RWPE2 (cell line): Measurements from ENCODE around the gene FOLR3.

Experiments
- ATAC-seq: fragments of 200-7000 bp; cut with Tn5 transposase; 3 replicates; pipeline ENCODE4 v1.9.1; 2021; ENCODE audit warnings: low read depth
- DNase-seq: peaks from one replicate; pipeline ENCODE4 v3.0.0-alpha.2; 2020; ENCODE audit warnings: low spot score
- H3K27ac ChIP-seq: fragments of 450-650 bp; 2 replicates; pipeline ENCODE4 v1.5.1; 2017; ENCODE audit warnings: mild to moderate bottlenecking; ENCODE audit not compliant: poor library complexity, severe bottlenecking
- H3K27me3 ChIP-seq: fragments of 250-450 bp; sonication (Bioruptor Pico); 2 replicates; pipeline ENCODE4 v1.5.1; 2021; ENCODE audit warnings: mild to moderate bottlenecking, moderate library complexity; ENCODE audit not compliant: insufficient read depth, poor library complexity, severe bottlenecking
- H3K36me3 ChIP-seq: fragments of 250-450 bp; sonication (Bioruptor Pico); 2 replicates; pipeline ENCODE4 v1.5.1; 2020; ENCODE audit warnings: low read depth, mild to moderate bottlenecking, moderate library complexity
- H3K4me1 ChIP-seq: fragments of 250-450 bp; sonication (Bioruptor Pico); 2 replicates; pipeline ENCODE4 v1.5.1; 2021; ENCODE audit warnings: mild to moderate bottlenecking, moderate library complexity; ENCODE audit not compliant: insufficient read depth, poor library complexity, severe bottlenecking
- H3K4me3 ChIP-seq: fragments of 250-450 bp; sonication (Bioruptor Pico); 2 replicates; pipeline ENCODE4 v1.5.1; 2021; ENCODE audit warnings: mild to moderate bottlenecking, moderate library complexity; ENCODE audit not compliant: severe bottlenecking
- H3K9me3 ChIP-seq: fragments of 250-450 bp; sonication (Bioruptor Pico); 2 replicates; pipeline ENCODE4 v1.5.1; 2021; ENCODE audit warnings: mild to moderate bottlenecking, moderate library complexity; ENCODE audit not compliant: severe bottlenecking
- TF ChIP-seq, protein P1 (sequence below): fragments of 450-650 bp; IDR thresholded peaks from one replicate; pipeline ENCODE4 v1.5.1; 2017; ENCODE audit warnings: mild to moderate bottlenecking, moderate library complexity; ENCODE audit not compliant: poor library complexity, severe bottlenecking

Gene FOLR3

DNA sequence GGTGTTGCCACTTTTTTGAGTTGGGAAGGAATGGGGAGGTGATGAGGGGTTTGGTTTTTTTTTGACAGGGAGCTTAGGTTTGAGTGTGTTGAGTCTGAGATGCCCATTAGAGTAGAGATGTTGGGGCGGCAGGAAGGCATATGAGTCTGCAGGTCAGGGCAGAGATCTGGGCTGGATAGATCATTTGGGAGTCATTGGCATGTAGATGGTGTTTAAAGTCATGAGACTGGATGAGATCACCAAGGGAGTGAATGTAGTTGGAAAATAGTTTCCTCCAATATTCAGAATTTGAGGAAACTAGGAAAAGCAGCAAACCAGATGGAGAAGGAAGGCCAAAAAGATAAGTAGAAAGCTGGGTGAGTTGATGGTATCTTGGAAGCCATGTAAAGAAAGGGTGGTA lies 21.0 kb upstream of the FOLR3 start:
- Histone ChIP-seq H3K27me3 (no peaks in the 10 kb centered on the region), H3K36me3 (peaks cover 8% of the 10 kb centered on the region; the same call in 1 of the 2 replicates), H3K27ac (peak overlapping the region; percentile 84), H3K9me3 (no peaks in the 10 kb centered on the region), H3K4me3 (no peak overlapping the region), H3K4me1 (peaks cover 13% of the 10 kb centered on the region)
- TF ChIP-seq, protein P1, sequence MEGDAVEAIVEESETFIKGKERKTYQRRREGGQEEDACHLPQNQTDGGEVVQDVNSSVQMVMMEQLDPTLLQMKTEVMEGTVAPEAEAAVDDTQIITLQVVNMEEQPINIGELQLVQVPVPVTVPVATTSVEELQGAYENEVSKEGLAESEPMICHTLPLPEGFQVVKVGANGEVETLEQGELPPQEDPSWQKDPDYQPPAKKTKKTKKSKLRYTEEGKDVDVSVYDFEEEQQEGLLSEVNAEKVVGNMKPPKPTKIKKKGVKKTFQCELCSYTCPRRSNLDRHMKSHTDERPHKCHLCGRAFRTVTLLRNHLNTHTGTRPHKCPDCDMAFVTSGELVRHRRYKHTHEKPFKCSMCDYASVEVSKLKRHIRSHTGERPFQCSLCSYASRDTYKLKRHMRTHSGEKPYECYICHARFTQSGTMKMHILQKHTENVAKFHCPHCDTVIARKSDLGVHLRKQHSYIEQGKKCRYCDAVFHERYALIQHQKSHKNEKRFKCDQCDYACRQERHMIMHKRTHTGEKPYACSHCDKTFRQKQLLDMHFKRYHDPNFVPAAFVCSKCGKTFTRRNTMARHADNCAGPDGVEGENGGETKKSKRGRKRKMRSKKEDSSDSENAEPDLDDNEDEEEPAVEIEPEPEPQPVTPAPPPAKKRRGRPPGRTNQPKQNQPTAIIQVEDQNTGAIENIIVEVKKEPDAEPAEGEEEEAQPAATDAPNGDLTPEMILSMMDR = no peak
- DNase-seq = no peak
- ATAC-seq = no peak

DNA sequence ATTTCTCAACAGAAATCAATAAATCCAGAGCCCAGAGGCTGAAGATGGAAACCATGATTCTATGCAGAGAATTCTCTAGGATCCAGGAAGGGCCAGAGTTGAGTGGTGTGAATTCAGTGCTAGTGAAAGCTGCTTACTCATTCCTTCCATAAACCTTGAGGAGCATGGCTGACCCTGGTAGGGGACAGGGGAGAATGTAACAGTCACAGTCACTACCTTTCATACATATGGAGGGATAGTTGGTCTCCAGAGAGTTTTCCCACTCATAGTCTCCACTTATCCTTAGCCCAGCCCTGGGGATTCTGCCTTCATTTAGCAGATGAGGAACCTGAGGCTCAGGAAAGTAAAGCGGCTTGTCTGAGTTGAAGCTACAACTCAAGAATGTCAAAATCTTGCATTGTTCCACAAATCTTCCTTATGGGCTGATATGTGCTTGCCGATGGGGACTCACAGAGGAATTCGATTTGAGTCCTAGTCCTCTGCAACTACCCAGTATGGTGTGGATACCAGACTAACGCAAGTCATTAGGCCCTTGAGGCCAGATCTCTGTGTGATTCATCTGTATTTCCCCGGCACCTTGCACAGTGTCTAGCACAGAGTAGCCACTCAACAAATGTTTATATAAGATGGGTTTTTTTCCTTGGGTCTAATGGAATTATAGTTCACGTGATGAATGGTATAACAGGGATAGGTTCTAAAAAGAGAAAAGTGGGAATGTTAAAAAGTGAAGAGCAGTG lies 19.3 kb upstream of the FOLR3 start:
- Histone ChIP-seq H3K4me3 (no peak overlapping the region), H3K9me3 (no peaks in the 10 kb centered on the region)
- TF ChIP-seq, protein P1 = no peak

DNA sequence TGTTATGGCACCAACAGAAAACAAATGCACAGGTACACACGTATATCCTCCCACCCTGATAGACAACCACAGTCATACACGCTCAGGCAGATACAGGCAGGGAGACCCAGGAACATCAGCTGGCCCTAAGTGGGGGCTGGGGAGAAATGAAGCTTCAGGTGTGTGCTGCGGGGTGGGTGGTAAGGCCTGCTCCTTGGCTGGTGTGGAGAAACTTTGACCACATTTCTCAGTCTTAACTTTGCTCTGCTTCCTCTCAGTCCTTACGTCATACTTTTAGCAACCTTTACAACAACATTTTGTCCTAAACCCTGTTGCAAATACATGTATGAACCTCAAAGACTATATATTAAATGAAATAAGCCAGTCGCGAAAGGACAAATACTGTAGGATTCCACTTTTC lies 16.3 kb upstream of the FOLR3 start:
- no peak for DNase-seq
- TF ChIP-seq, protein P1 = no peak
- no peak overlapping the region for H3K27ac ChIP-seq
- ATAC-seq = no peak
- no peaks in the 10 kb centered on the region for H3K4me1 ChIP-seq
- no peaks in the 10 kb centered on the region for H3K9me3 ChIP-seq
- H3K27me3 ChIP-seq = no peaks in the 10 kb centered on the region
- no peak overlapping the region for H3K4me3 ChIP-seq
- no peaks in the 10 kb centered on the region for H3K36me3 ChIP-seq

More for the DNA sequence above, 19.3 kb upstream of the FOLR3 start:
- H3K27me3 ChIP-seq = no peaks in the 10 kb centered on the region
- H3K27ac ChIP-seq = no peak overlapping the region
- H3K36me3 ChIP-seq = peaks cover under 1% of the 10 kb centered on the region; the same call in 1 of the 2 replicates
- ATAC-seq (no peak), DNase-seq (no peak)
- H3K4me1 ChIP-seq = peaks cover 13% of the 10 kb centered on the region

DNA sequence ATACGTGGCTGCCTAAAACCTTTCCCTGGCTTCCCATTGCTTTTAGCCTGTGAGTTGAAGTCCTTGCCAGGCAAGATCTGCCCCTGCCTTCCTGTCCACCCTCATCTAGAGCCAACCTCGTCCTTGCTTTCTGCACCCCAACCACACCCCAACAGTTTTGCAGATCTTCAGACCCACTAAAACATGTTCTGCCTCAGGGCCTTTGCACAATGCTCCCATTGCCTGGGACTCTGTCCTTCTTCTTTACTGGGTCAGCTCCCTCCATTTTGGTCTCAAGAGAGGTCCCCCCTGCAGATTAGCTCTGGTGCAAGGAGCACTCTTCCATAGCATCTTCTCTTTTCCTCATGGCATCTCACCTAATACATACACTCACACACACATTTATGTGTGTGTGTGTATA lies 14.6 kb upstream of the FOLR3 start:
- Histone ChIP-seq H3K9me3 (no peaks in the 10 kb centered on the region), H3K27me3 (no peaks in the 10 kb centered on the region), H3K4me1 (no peaks in the 10 kb centered on the region), H3K4me3 (no peak overlapping the region), H3K27ac (no peak overlapping the region), H3K36me3 (no peaks in the 10 kb centered on the region; the same call in 1 of the 2 replicates)
- TF ChIP-seq, protein P1 = no peak
- DNase-seq (no peak), ATAC-seq (no peak)

DNA sequence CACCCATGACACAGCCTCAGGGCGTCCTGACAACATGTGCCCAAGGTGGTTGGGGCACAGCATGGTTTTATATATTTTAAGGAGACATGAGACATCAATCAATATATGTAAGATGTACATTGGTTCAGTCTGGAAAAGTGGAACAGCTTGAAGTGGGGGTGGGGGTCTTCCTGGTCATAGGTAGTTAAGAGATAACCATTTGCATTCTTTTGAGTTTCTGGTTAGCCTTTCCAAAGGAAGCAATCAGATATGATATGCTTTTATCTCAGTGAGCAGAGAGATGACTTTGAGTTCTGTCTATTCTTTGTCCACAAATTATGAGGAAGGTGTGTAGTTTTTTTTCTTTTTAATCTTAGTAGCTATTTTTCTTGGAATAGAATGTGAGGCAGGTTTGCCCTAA lies 12.9 kb upstream of the FOLR3 start:
- TF ChIP-seq, protein P1 = no peak
- no peak for ATAC-seq

More for the DNA sequence above, 12.9 kb upstream of the FOLR3 start:
- no peaks in the 10 kb centered on the region for H3K27me3 ChIP-seq
- no peak for DNase-seq
- no peak overlapping the region for H3K4me3 ChIP-seq
- no peaks in the 10 kb centered on the region for H3K4me1 ChIP-seq
- H3K36me3 ChIP-seq = no peaks in the 10 kb centered on the region; the same call in 1 of the 2 replicates
- no peaks in the 10 kb centered on the region for H3K9me3 ChIP-seq
- H3K27ac ChIP-seq = no peak overlapping the region
